Astrocyte of the cerebellum (primary cell): ENCODE measurements around the gene ALG2.
A peak's percentile ranks its signal among the peaks of the same experiment; 100 is the strongest.

Experiments
- DNase-seq: peaks from one replicate; pipeline ENCODE4 v3.0.0-alpha.2; 2011; ENCODE audit warnings: low read depth
- H3K4me3 ChIP-seq: 2 replicates; pipeline ENCODE4 v1.5.1; 2011; ENCODE audit warnings: mild to moderate bottlenecking, low read depth, low read length, moderate library complexity
- in situ Hi-C: cut with HindIII; loops from 2 replicates; pipeline ENCODE4 v1.10.0; 2017; ENCODE audit warnings: low sequenced_read_pairs
- TF ChIP-seq, protein P1 (sequence below): IDR thresholded peaks from 2 replicates; pipeline ENCODE4 v1.5.1; 2012; ENCODE audit warnings: low read length, low read depth, moderate library complexity, mild to moderate bottlenecking; ENCODE audit errors: missing control alignments

Gene ALG2

DNA sequence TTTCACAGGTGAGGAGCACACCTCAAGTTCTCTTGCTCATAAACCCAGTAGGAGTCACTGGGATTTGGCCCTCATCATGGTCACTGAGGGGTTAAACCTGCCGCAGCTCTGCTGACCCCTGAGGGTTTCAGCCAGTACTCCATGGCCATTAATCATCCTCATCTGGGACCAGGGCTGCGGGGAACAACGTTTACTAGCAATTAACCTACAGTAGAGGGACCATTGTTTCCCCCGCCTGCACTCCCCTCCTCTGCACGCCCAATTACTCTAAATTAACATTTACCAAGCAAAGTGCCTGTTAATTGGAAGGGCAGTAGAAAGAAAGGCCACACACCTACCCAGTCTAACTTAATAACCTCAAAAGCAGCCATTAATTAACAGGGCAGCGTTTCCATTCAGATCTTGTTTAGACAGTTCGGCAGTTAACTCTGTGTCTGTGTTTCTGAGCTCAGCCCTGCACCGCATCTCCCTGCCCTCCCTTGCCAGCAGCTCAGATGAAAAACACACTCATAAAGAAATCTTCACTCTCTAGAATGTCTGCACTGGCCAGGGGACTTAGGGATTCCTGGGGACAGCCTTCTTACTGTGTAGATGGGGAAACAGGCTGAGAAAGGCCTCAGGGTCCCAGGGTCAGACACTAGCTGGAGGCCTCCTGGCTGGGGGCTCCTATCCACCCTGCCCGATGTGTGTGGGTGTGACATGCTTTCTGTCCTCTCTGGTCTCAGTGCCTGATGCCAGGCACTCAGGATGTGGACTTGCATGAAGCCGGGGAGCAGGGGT lies 51.6 kb downstream of the ALG2 start:
- H3K4me3 ChIP-seq: no peak overlapping the region
- TF ChIP-seq, protein P1, sequence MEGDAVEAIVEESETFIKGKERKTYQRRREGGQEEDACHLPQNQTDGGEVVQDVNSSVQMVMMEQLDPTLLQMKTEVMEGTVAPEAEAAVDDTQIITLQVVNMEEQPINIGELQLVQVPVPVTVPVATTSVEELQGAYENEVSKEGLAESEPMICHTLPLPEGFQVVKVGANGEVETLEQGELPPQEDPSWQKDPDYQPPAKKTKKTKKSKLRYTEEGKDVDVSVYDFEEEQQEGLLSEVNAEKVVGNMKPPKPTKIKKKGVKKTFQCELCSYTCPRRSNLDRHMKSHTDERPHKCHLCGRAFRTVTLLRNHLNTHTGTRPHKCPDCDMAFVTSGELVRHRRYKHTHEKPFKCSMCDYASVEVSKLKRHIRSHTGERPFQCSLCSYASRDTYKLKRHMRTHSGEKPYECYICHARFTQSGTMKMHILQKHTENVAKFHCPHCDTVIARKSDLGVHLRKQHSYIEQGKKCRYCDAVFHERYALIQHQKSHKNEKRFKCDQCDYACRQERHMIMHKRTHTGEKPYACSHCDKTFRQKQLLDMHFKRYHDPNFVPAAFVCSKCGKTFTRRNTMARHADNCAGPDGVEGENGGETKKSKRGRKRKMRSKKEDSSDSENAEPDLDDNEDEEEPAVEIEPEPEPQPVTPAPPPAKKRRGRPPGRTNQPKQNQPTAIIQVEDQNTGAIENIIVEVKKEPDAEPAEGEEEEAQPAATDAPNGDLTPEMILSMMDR: peak; percentile 14
- DNase-seq: no peak
- in situ Hi-C loops: no loop called here

GRCh38 chr9:99169086-99169485 lies 52.7 kb downstream of the ALG2 start:
- H3K4me3 ChIP-seq: no peak overlapping the region
- TF ChIP-seq, protein P1: no peak
- DNase-seq: no peak
- in situ Hi-C loops: no loop called here

DNA sequence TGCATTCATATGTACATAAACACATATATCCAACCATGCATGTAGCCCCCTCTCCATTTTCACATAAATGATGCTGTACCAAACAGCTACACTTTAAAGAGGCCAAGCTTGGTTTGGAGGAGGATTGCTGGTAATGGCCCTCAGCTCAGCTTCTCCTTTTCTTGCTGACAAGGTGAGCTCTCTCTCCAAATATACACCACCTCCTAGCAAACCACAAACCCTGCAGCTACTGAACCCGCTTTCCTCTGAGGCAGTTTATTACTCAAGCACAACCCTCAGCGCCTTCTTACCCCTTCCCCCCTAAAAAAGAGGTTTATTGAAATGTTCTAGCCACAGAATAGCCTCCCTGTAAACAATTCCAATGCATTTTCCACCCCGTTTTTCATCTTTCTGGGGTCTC lies 54.0 kb downstream of the ALG2 start:
- in situ Hi-C loops: no loop called here
- no peak for DNase-seq
- H3K4me3 ChIP-seq: no peak overlapping the region
- TF ChIP-seq, protein P1: no peak

- in situ Hi-C loops: no loop called here
- TF ChIP-seq, protein P1: no peak
- no peak for DNase-seq
- no peak overlapping the region for H3K4me3 ChIP-seq
These were observed 54.6 kb downstream of the ALG2 start for GRCh38 chr9:99167119-99167518.
